ENCODE data around the gene SAC3D1.
A peak's percentile ranks its signal among the peaks of the same experiment; 100 is the strongest.

The SAC3D1 gene

DNA sequence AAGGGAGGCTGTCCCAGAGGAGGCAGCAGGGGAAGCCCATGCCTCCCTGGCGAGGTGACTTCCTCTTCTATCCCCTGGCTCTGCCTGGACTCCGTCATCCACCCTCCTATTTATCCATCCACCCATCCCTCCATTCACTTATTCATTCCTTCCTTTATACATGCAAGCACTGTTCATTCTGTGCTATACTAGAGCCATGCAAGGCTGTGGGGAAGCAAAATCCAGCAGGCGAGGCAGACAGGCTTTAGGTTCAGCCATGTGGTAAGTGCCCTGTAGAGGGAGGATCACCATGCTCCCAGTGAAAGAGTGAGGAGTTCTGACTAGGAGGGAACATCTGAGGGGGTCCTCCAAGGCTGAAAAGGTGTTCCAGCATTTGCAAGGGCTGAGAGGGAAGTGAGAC, 18.5 kb downstream of the SAC3D1 start:
- FAIRE-seq (no peak), DNase-seq (ENCODE audit: low spot score) (no peak)

DNA sequence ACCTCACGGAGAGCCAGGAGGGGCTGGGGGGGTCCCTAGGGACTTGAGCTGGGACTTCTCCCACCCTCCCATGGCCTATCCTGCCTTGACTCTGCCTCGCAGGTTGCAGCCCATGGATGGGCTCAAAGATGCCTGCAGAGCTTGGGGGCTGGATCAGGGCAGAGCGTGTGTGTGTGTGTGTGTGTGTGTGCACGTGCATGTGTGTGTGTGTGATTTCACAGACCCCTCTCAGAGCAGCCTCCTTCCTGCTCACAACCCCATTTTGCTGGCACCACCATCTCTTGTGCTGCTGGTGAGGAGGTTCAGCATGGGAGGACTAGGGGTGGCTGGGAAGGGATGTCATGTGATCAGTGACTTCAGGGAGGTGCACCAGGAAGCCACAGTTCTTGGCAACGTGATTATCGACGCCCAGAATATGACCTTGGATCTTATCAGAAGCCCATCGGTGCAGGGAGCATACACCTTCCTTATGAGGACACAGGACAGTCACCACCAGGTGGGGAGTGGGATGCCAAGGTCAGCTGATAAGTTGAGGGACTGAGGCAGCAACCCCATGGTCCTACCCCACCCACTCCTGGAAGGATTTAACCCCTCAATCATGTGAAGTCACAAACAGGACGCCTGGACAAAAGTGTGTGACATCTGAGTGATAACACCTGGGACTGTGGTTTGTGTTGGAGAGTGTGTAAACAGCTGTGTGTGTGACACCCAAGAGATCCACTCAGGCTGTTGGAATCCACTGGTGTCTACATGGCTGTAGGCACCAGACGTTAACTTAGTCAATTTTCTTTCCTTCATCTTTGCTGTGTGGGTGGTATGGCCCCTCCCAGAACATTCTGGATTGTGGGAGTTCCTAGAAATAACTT, 19.2 kb downstream of the SAC3D1 start:
- DNase-seq (ENCODE audit: low spot score) (no peak), FAIRE-seq (no peak)

DNA sequence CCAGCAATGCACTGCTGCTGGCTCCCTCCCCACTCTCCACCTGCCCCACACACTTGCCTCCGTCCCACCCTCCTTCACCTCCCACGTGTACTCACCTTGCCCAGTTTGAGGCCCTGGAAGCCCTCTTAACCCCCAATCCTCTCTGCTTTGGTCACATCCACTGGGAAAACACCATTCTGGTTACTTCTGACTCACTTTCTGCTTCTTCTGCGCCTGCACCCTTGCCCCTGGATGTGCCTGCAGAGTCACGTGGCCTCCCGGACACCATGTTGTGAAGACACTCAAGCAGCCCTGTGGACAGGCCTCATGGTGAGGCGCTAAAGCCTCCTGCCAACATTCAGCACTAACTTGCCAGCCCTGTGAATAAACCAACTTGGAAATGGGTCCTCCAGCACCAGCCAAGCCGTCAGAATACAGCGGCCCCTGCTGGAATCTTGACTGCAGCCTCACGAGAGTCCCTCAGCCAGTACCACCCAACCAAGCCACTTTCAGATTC, 20.0 kb downstream of the SAC3D1 start:
- FAIRE-seq (no peak), DNase-seq (ENCODE audit: low spot score) (no peak)

DNA sequence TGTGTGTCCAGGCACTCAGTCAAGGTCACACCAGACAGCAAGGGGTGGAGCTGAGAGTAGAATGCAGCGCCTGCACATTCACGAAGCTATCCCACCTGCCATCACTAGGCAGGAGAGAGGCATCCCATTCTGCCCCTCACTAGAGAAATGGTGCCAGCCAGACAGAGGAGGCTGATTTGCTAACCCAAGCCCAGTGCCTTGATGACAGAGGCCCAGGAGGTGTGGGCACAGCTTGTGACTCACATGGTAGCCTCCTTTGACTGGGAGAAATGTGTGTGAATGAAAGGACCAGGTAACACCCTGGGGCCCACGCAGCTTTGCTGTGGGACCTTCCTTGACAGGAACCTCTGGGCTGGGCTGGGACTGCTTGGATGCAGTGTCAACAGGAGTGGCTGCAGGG, 22.5 kb downstream of the SAC3D1 start:
- DNase-seq (ENCODE audit: low spot score) = no peak
- FAIRE-seq = no peak

DNA sequence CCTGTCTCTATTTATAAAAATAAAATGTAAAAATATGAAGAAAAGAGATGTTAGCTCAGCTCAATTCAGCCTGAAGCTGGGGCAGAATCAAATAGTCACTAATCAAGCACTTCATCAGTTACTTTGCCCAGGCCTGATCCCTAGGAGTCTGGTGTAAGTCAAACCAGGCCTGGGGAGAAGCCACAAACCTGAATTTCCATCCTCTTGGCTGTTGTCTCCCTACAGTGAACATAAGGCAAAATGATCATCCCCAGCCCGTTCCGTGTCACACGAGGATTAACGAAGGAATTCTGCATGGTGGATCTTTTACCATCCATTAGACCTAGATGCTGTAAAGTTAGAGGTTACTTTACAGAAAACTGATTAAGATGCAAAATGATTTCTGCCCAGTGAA, 23.8 kb downstream of the SAC3D1 start:
- no peak for DNase-seq (ENCODE audit: low spot score)
- no peak for FAIRE-seq

DNA sequence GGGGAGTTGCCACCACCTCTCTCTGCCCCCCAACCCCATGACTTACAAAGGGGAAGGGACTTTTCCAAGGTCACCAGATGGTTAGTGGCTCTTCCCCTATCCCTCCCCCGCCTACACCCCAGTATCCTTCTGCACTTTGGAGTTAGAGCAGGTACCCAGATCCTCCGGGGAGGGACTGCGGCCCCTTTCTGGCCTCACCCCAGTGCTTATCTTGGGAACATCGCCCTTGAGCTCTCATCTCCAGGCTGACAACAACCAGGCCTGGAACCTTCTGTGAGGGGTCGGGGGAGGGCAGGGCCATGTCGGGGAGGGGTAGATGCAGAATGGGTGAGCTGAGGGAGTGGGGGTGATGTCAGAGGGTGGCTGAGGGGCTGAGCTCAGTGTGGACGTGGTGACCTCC, 24.8 kb downstream of the SAC3D1 start:
- FAIRE-seq (no peak), DNase-seq (ENCODE audit: low spot score) (no peak)

DNA sequence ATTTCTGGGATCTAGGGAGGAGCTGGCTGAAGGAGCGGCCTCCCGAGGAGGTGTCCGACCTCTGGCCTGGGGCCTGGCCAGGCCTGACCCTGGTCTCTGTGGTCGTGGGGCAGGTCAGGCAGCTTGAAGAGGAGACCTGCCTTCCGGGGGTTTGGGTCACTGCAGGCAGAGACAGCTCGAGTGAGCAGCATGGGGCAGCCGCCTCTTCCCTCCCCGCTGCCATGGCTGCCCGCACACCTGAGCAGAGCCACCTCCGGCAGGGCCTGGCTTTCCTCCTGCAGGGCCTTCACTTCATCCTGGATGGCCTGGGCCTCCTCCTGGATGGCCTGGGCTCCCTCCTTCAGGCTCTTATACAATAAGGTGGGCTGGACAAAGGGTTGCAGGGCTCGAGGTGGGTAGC, 25.3 kb downstream of the SAC3D1 start:
- no peak for FAIRE-seq
- DNase-seq (ENCODE audit: low spot score) = no peak

DNA sequence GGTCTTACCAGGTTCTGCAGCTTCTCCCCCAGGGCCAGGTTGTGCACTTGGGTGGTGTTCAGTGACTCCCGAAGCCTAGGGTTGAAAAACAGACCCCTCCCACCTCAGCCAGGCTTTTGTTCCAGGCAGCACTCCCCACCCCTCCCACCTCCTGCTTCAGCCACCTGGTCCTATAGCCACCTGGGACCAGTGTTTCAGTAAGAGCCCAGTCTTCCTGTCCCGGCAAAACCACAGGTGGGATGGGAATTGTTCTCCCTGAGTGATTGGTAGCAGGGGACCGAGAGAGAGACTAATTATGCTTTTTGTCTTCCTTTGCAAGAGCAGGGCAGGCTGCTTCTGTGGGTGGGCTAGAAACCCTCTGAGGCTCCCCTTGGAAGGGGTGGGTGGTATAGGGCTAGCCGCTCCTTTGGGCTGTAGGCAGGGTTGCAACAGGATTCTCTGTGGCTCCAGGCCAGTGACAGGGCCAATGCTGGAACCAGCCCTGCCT, 25.8 kb downstream of the SAC3D1 start:
- no peak for DNase-seq (ENCODE audit: low spot score)
- no peak for FAIRE-seq

DNA sequence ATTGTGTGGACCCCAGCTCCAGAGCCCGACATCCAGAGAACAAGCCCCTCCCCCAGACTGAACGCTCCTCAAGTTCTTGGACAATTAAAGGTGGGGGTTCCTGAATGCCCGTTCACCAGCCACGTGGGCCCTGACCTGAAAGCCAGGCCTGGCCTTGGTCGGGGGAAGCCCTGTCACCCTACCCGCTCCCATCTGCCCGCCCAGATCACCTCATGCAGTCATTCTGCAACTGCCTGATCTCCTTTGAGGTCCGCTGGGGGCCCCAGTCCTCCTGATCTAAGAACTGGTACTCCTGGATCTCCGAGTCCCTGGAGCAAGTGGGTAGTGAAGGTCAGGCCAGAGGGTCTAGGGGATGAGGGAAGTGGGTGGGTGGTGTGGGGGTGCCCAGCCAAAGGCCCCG, 26.4 kb downstream of the SAC3D1 start:
- FAIRE-seq (no peak), DNase-seq (ENCODE audit: low spot score) (no peak)

DNA sequence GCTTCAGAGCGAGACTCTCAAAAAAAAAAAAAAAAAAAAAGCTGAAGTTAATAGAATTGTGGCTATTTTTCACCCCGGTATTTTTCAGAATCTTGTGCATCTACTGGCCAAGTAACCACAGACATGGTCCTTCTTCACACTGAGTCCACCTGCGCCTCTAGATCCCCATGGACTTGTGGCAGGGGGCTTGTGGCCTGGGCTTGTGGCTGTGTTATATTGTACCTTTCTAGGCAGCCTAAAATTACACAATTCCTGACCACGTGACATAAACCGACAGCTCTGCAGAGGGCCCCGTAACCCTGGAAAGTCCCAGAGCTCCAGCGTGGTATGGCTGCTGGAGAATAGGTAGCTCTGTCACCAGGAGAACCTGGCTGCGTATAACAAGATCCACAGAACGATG, 28.2 kb downstream of the SAC3D1 start:
- FAIRE-seq (no peak), DNase-seq (ENCODE audit: low spot score) (no peak)

DNA sequence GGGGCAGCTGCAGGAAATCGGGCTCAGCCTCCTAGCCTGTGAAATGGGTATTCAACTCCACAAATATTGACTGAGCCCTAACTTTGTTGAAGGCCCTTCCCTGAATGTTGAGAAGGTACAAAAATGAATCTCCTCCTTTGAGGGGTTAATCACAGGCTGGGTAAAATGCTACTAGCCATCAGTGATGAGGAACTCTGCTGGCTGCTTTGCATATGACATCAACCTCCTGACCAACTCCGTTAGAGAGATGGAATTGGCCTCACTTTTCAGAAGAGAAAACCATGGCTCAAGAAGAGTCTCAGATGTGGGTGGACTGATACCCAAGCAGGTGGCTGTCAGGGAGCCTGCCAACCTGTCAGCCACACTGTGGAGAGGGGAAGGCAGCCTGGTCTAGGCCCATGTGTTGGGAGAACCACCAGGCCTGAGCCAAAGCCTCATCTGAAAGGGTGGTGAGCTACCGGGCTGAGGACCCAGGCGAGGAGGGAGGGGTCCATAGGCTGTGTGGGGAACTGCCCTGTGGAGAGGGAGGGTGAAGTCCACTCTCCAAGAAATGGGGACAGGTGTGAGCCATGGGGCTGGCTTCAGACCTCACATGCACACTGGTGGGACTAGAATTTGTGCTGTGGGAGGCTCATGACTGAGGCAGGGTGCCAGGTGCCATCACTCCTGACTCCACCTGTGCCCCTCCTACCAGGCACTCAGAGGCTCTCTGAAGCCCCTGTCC, 31.1 kb downstream of the SAC3D1 start:
- DNase-seq (ENCODE audit: low spot score) = no peak
- no peak for FAIRE-seq

DNA sequence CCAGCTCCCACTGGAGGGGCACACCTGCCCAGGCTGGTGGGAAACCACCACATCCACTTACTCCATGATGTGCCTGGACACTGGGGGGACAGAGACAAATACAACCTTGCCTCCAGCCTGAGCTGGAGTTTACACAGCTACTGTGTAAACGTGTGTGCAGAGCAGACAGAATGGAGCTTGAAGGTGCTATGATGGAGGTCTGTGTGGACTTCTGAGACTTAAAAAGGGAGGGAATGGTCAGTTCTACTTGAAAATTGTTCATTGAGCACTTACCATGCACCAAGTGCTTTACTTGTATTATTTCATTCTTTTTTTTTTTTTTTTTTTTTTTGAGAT, 31.6 kb downstream of the SAC3D1 start:
- DNase-seq (ENCODE audit: low spot score) (no peak), FAIRE-seq (no peak)

DNA sequence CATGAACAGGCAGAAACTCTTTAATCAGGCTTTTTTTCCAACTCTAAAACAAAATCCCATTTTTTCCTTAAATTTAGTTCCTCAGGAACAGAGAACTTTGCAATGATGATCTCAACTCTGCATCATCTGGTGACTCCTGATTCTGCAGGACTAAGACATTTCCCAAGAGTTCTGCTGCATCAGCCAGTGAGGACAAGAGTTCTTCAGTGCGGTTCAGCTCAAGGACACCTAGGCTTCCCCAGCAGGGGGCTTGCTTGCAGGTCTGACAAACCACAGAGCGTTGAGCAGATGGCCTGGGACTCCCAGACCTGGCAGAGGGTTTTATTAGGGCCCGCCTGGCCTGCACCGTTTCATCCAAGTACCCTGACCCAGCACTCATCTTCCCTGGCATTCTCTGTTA, 36.4 kb downstream of the SAC3D1 start:
- FAIRE-seq = no peak
- DNase-seq (ENCODE audit: low spot score) = no peak

DNA sequence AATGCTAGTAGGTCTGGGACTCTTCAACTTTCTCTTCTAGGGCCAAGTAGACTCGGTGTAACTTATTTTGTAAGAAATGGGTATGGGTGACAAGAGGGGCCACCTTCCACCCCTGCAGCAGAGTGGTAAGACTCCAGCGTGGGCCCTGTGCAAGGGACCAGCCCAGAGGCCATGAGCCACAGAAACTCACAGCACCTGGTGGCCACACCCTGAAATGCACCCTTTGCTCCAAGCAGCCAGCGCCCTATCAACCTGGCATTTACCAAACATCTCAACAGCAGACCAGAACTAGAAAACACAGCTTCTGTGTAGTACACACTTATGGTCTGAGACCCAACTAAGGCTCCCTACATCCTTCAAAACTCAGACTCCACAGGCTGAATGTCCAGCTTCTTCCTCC, 37.1 kb downstream of the SAC3D1 start:
- DNase-seq (ENCODE audit: low spot score) = peak; percentile 13
- no peak for FAIRE-seq

DNA sequence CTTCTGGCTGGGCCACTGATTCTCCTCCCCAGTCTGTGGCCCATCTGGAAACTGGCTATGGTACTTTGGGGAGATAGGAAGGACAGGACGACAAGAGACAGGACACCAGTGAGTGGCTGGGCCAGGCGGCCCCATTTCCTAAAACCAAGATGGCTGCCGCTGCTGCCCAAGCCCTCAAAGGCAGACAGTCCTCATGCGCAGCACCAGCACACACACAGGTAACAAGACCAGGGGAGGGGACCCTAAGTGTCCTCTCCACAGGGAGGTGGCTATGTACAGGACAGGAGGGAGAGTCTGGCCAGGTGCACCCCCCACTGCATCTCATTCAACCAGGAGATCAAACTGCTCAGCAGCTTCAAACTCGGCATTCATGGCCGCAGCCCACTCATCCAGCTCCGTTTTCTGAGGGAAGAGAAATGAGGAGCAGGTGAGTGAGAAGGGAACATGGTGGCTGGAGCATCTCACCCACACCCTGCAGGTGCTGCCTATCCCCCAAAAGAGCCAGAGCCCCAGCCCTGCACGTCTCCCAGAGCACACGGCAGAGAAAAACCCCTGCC, 37.9 kb downstream of the SAC3D1 start:
- DNase-seq (ENCODE audit: low spot score) (no peak), FAIRE-seq (no peak)

DNA sequence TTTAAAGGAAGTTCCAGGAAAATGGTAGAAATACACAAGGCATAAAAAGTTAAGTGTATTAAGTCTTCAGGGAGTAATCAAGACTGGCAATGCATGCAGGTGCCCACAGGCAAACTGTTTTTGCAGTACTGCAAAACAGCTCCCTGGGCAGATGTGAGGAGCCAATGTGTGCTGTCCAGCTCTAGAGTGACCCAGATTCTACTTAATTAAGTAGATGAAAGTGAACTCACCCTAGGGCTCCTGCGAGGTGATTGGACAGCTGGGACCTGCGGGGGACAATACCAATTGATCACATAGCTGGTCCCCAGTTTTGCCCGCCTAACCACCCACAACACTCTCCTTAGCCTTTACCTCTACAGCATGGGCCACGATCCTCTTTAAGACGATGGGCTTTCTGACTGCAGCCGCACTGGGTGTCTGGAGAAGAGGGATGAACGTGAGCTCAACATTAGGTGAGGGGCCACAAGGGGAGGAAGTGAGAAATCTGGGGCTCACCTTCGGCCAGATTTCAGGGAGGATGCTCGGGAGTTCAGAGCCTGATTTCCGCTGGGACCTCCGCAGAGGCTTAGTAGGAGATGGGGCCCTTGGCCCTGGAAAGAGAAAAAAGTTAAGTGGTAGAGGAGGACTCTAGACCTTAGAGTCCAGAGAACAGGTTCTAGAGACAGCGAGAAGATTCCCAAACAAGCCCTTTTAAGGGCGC, 42.3 kb downstream of the SAC3D1 start:
- FAIRE-seq (no peak), DNase-seq (ENCODE audit: low spot score) (no peak)

DNA sequence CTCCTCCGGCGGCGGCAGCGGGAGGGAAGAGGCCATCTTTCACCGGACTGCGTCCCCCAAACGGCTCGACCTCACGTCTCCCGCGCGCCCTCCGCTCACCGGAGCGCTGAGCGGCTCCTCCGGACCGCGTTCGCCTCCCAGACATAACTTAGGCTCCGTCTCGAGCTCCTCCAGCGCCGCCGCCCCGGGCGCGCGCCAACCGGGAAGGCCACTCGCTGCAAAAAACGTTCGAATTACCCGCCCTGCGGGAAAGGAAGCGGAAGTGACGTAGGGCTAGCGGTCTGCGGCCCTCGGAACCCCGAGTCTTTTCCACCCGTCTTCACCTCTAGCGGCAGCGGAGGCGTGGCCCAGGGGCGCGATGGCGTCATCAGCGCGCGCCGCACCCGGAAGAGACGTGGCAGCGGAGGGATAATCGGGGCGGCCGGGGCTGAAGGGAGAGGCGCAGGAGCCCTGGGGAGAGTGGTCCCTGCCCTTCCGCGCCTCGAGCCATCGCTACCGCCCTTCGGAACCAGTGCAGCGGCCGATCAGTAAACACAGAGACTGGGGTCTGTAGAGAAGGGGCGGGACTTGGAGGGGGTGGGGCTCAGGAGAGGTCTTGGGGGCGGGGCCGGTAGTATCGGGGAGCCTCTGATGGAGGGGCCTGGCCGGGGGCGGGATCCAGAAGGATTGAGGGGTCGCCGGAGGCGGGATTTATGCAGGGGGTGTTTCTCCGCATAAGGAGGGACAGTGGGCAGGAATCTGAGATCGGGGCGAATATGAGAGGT, 43.0 kb downstream of the SAC3D1 start, which contains the start of the genes CDCA5 and ZFPL1:
Gene CDCA5, minus strand, starts transcription at position 207 of the 764 bp plus-strand sequence. Its CDS starts 62 bp downstream, at position 145.
Gene ZFPL1, plus strand, starts transcription at position 389 of the 764 bp plus-strand sequence. CDS start 477 bp downstream, outside the sequence.
- peak; percentile 85 for DNase-seq (ENCODE audit: low spot score)
- no peak for FAIRE-seq

DNA sequence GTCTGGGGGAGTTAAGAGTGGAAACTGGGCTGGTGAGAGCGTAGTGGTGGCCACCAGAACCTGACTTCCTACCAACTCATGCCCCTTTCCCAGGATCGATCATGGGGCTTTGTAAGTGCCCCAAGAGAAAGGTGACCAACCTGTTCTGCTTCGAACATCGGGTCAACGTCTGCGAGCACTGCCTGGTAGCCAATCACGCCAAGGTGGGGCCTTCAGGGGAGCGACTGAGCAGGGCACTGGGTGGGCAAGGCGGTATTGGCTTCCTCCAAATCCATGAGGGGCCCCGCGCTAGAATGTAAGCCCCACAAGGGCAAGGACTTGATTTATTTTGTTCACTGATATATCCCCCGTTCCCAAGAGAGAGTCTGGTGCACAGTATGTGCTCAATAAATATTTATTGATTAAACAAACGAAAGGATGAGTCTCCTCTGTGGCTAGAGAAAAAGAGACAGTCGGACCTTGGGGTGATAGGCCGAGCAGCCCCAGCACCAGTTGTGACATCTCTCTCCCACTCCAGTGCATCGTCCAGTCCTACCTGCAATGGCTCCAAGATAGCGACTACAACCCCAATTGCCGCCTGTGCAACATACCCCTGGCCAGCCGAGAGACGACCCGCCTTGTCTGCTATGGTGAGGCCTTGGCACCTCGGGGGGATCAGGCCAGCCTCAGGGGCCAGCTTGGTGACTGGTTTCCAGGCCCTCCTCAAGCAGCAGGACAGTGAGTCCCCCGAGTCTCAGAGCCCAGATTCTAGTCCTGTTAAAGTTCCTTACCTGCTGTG, 43.8 kb downstream of the SAC3D1 start:
- FAIRE-seq (no peak), DNase-seq (ENCODE audit: low spot score) (no peak)

DNA sequence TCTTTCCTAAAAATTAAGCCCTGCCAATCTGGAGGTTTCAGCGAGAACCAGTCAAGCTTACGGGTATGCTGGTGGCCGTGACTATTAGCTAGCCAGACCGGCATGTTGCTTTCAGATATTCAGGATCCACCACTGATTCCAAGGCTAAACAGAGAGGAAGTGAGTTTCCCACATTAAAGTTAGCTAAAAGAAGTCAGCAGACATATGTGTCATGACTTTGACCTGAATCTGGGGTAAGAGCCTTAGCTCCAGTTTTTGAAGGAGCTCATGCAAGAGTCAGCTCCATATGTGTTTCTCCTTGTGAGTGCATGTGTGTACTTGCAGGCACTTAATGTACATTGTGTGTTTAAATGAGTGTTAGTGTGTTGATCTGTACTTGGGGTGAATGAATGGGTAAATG, 44.4 kb downstream of the SAC3D1 start:
- DNase-seq (ENCODE audit: low spot score) (no peak), FAIRE-seq (no peak)

DNA sequence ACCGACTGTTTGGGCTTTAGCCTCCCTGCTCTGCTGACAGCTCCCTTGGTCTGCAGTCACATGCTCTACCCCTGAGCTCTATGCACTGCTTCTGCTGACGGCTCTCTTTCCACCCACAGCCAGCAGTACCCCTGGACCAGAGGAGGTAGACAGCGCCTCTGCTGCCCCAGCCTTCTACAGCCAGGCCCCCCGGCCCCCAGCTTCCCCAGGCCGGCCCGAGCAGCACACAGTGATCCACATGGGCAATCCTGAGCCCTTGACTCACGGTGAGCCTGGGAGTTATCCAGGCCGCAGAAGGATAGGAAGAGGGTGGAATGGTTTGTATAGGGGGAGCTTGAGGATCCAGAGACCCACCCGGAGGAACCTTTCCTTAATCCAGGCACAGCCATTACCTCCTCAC, 45.8 kb downstream of the SAC3D1 start:
- FAIRE-seq = no peak
- no peak for DNase-seq (ENCODE audit: low spot score)

All from RCC 7860 (cell line).